Neural cell (in vitro differentiated cells): ENCODE data around the gene NTRK2. TPM values are rescaled to one million over a fixed set of nuclear protein-coding genes. Genes with fewer than 3 reads are reported as not detected.

Experiments used
- H2AFZ ChIP-seq: fragments of 200-600, 300-800 bp; sonication (generic), shearing (Covaris generic); 2 replicates; pipeline ENCODE4 v1.6.0; 2014; ENCODE audit warnings: low read depth, mild to moderate bottlenecking, antibody characterized with exemption, low read length, moderate library complexity
- H3F3A ChIP-seq: fragments of 200-600 bp; shearing (Covaris generic); 2 replicates; pipeline ENCODE4 v1.6.1; 2016; ENCODE audit warnings: mild to moderate bottlenecking, moderate library complexity, mixed read lengths, antibody characterized with exemption, low read length; ENCODE audit not compliant: insufficient read depth, poor library complexity, severe bottlenecking
- H3K27ac ChIP-seq: fragments of 200-600, 300-800 bp; sonication (generic), shearing (Covaris generic); 2 replicates; pipeline ENCODE4 v1.5.1; 2014; ENCODE audit warnings: mild to moderate bottlenecking, low read length, moderate library complexity
- H3K27me3 ChIP-seq: fragments of 300-800, 200-600 bp; sonication (generic), shearing (Covaris generic); 2 replicates; pipeline ENCODE4 v1.6.0; 2014; ENCODE audit warnings: mild to moderate bottlenecking, low read depth, low read length, moderate library complexity; ENCODE audit not compliant: insufficient read depth
- H3K36me3 ChIP-seq: fragments of 300-800, 200-600 bp; sonication (generic), shearing (Covaris generic); 2 replicates; pipeline ENCODE4 v1.5.1; 2014; ENCODE audit warnings: mild to moderate bottlenecking, antibody characterized with exemption, low read length, moderate library complexity; ENCODE audit not compliant: insufficient read depth
- H3K4me2 ChIP-seq: fragments of 300-800, 200-600 bp; sonication (generic), shearing (Covaris generic); 2 replicates; pipeline ENCODE4 v1.6.0; 2014; ENCODE audit warnings: mild to moderate bottlenecking, low read length
- H3K4me3 ChIP-seq: fragments of 300-800, 200-600 bp; sonication (generic), shearing (Covaris generic); 2 replicates; pipeline ENCODE4 v1.5.1; 2014; ENCODE audit warnings: mild to moderate bottlenecking, low read length, moderate library complexity
- H3K79me2 ChIP-seq: fragments of 200-600 bp; shearing (Covaris generic); replicated peaks from 2 replicates; pipeline ENCODE4 v1.6.0; 2014; ENCODE audit warnings: mild to moderate bottlenecking, low read length, moderate library complexity; ENCODE audit not compliant: insufficient read depth
- H3K9ac ChIP-seq: fragments of 300-800, 200-600 bp; sonication (generic), shearing (Covaris generic); 2 replicates; pipeline ENCODE4 v1.6.1; 2016; ENCODE audit warnings: mild to moderate bottlenecking, low read length, mixed read lengths
- H3K9me2 ChIP-seq: fragments of 200-600 bp; shearing (Covaris generic); 2 replicates; pipeline ENCODE4 v1.6.1; 2016; ENCODE audit warnings: mild to moderate bottlenecking, low read length, mixed read lengths; ENCODE audit not compliant: insufficient read depth
- H3K9me3 ChIP-seq: fragments of 200-600, 300-800 bp; sonication (generic), shearing (Covaris generic); 2 replicates; pipeline ENCODE4 v1.6.1; 2016; ENCODE audit warnings: mild to moderate bottlenecking, mixed run types, low read length, moderate library complexity, mixed read lengths
- H4K20me1 ChIP-seq: fragments of 200-600 bp; shearing (Covaris generic); 2 replicates; pipeline ENCODE4 v1.6.1; 2016; ENCODE audit warnings: mild to moderate bottlenecking, mixed run types; ENCODE audit not compliant: insufficient read depth
- EP300 ChIP-seq: fragments of 450-650 bp; conservative IDR thresholded peaks from 2 replicates; pipeline ENCODE4 v1.6.1; 2014; ENCODE audit warnings: antibody characterized with exemption, mild to moderate bottlenecking, moderate library complexity; ENCODE audit not compliant: poor library complexity, severe bottlenecking
- EZH2 ChIP-seq: fragments of 200-600, 300-800 bp; shearing (Covaris generic), sonication (generic); IDR thresholded peaks from 2 replicates; pipeline ENCODE4 v1.6.1; 2014; ENCODE audit warnings: antibody characterized with exemption, low read length, borderline replicate concordance, mild to moderate bottlenecking; ENCODE audit not compliant: insufficient read depth, poor library complexity, severe bottlenecking
- MXI1 ChIP-seq: fragments of 450-650 bp; conservative IDR thresholded peaks from 2 replicates; pipeline ENCODE4 v1.6.1; 2014; ENCODE audit warnings: antibody characterized with exemption, mild to moderate bottlenecking; ENCODE audit not compliant: poor library complexity, severe bottlenecking
- POLR2AphosphoS5 ChIP-seq: IDR thresholded peaks from 2 replicates; pipeline ENCODE4 v1.6.1; 2012
- RAD21 ChIP-seq: fragments of 450-650 bp; conservative IDR thresholded peaks from 2 replicates; pipeline ENCODE4 v1.6.1; 2014; ENCODE audit warnings: antibody characterized with exemption, mild to moderate bottlenecking, moderate library complexity
- SMC3 ChIP-seq: fragments of 450-650 bp; conservative IDR thresholded peaks from 2 replicates; pipeline ENCODE4 v1.6.1; 2014; ENCODE audit warnings: antibody characterized with exemption, mild to moderate bottlenecking, moderate library complexity; ENCODE audit not compliant: poor library complexity
- TAF1 ChIP-seq: IDR thresholded peaks from 2 replicates; pipeline ENCODE4 v1.6.1; 2012; ENCODE audit warnings: low read depth
- polyA plus RNA-seq: library from polyadenylated mRNA; depleted of rRNA; stranded (reverse); fragments of >200 nt; gene quantifications from 2 replicates; pipeline ENCODE4 v1.2.3, GENCODE V29; 2014
- TF ChIP-seq, protein P1 (sequence below): fragments of 450-650 bp; IDR thresholded peaks from 2 replicates; pipeline ENCODE4 v1.5.1; 2014; ENCODE audit warnings: antibody characterized with exemption, mild to moderate bottlenecking, moderate library complexity; ENCODE audit not compliant: poor library complexity, severe bottlenecking
- TF ChIP-seq, protein P2 (sequence below): IDR thresholded peaks from 2 replicates; pipeline ENCODE4 v1.6.1; 2012; ENCODE audit warnings: borderline replicate concordance

The NTRK2 gene
- polyA plus RNA-seq, 1 donor from 2014 or later, result 14.2 TPM

DNA sequence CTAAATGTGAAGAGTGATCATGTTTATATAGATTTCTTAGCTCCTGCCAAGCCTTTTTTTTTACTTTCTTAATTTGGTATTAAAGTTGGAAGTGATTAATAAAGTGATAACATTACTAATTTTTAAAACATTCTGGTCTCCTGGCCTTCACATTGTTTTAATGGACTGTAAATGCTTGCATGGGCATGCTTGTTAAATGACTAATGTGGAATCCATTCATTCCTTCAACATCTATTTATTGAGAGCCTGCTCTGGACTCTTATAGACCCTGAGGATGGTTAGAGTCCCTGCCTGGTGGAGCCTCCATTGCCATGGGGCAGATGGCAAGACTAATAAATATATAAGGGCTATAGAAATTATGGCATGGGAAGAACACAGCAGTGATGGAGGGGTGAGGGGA, 103.5 kb downstream of the NTRK2 start:
- Histone ChIP-seq H3K4me3 (no peak overlapping the region), H2AFZ (no peak overlapping the region), H3K4me2 (no peak overlapping the region), H3K79me2 (no peaks in the 10 kb centered on the region), H3K27me3 (no peaks in the 10 kb centered on the region), H3F3A (no peaks in the 10 kb centered on the region), H3K27ac (no peak overlapping the region), H4K20me1 (no peaks in the 10 kb centered on the region), H3K9me3 (no peaks in the 10 kb centered on the region), H3K9ac (no peak overlapping the region), H3K36me3 (no peaks in the 10 kb centered on the region), H3K9me2 (no peaks in the 10 kb centered on the region)
- TF ChIP-seq POLR2AphosphoS5, result no peak
- no peak for TF ChIP-seq SMC3
- TF ChIP-seq, protein P1, sequence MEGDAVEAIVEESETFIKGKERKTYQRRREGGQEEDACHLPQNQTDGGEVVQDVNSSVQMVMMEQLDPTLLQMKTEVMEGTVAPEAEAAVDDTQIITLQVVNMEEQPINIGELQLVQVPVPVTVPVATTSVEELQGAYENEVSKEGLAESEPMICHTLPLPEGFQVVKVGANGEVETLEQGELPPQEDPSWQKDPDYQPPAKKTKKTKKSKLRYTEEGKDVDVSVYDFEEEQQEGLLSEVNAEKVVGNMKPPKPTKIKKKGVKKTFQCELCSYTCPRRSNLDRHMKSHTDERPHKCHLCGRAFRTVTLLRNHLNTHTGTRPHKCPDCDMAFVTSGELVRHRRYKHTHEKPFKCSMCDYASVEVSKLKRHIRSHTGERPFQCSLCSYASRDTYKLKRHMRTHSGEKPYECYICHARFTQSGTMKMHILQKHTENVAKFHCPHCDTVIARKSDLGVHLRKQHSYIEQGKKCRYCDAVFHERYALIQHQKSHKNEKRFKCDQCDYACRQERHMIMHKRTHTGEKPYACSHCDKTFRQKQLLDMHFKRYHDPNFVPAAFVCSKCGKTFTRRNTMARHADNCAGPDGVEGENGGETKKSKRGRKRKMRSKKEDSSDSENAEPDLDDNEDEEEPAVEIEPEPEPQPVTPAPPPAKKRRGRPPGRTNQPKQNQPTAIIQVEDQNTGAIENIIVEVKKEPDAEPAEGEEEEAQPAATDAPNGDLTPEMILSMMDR, result no peak
- TF ChIP-seq EP300, result no peak
- TF ChIP-seq EZH2, result no peak
- no peak for TF ChIP-seq MXI1
- TF ChIP-seq, protein P2, sequence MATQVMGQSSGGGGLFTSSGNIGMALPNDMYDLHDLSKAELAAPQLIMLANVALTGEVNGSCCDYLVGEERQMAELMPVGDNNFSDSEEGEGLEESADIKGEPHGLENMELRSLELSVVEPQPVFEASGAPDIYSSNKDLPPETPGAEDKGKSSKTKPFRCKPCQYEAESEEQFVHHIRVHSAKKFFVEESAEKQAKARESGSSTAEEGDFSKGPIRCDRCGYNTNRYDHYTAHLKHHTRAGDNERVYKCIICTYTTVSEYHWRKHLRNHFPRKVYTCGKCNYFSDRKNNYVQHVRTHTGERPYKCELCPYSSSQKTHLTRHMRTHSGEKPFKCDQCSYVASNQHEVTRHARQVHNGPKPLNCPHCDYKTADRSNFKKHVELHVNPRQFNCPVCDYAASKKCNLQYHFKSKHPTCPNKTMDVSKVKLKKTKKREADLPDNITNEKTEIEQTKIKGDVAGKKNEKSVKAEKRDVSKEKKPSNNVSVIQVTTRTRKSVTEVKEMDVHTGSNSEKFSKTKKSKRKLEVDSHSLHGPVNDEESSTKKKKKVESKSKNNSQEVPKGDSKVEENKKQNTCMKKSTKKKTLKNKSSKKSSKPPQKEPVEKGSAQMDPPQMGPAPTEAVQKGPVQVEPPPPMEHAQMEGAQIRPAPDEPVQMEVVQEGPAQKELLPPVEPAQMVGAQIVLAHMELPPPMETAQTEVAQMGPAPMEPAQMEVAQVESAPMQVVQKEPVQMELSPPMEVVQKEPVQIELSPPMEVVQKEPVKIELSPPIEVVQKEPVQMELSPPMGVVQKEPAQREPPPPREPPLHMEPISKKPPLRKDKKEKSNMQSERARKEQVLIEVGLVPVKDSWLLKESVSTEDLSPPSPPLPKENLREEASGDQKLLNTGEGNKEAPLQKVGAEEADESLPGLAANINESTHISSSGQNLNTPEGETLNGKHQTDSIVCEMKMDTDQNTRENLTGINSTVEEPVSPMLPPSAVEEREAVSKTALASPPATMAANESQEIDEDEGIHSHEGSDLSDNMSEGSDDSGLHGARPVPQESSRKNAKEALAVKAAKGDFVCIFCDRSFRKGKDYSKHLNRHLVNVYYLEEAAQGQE, result no peak
- TF ChIP-seq RAD21, result no peak
- no peak for TF ChIP-seq TAF1

DNA sequence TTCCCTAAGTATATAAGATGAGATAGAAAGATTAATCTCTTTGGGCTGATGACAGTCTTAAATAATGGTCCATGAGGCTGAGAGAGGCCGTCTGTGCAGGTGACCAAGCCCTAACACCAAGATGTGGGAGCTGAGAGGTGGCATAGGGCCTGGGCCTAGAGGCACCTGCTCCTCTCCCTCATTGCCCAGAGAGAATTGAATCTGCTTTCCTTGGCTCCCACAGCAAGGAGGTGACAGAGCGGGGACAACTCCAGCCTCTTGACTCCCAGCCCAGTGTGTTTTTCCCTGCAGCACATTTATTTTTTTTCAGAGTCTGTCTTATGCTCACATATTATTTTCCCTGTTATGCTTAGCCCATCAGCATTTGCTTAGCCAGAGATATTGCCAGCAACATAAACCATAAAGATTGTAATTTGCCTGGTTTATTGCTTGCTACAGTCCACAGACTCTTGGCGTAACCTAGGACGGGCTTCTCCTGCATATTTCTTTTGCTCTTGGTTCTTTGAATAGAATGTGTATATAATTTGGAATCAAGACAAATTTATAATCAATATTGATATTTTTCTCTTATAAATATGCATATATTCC, 105.6 kb downstream of the NTRK2 start:
- Histone ChIP-seq H2AFZ (no peak overlapping the region), H3K4me3 (no peak overlapping the region), H3K9ac (no peak overlapping the region), H3K9me3 (no peaks in the 10 kb centered on the region), H4K20me1 (no peaks in the 10 kb centered on the region), H3K36me3 (no peaks in the 10 kb centered on the region), H3K79me2 (no peaks in the 10 kb centered on the region), H3K9me2 (no peaks in the 10 kb centered on the region), H3F3A (no peaks in the 10 kb centered on the region), H3K27ac (no peak overlapping the region), H3K27me3 (no peaks in the 10 kb centered on the region), H3K4me2 (no peak overlapping the region)
- TF ChIP-seq, protein P1, result no peak
- no peak for TF ChIP-seq MXI1
- TF ChIP-seq EZH2, result no peak
- TF ChIP-seq SMC3, result no peak
- TF ChIP-seq TAF1, result no peak
- no peak for TF ChIP-seq POLR2AphosphoS5
- TF ChIP-seq, protein P2, result no peak
